DOHH2 (cell line): ENCODE measurements around the gene BRPF3.

Experiments used
- CTCF ChIP-seq: fragments of 200-600 bp; sonication (generic); IDR thresholded peaks from one replicate; pipeline ENCODE4 v1.5.1; 2014; ENCODE audit warnings: antibody characterized with exemption, mild to moderate bottlenecking, low read depth, low read length; ENCODE audit not compliant: poor library complexity, severe bottlenecking
- EZH2phosphoT487 ChIP-seq: fragments of 200-600 bp; sonication (generic); IDR thresholded peaks from 2 replicates; pipeline ENCODE4 v1.6.1; 2017; ENCODE audit warnings: borderline replicate concordance, mild to moderate bottlenecking, antibody characterized with exemption, low read length, moderate library complexity, mixed read lengths

GRCh38 chr6:36226438-36227047 is 30.0 kb downstream of the BRPF3 start:
- TF ChIP-seq CTCF (no peak), EZH2phosphoT487 (no peak)
